Lower leg skin (tissue), 3 donors: ENCODE results near the gene DPEP1.

ENCODE experiments used
- CTCF ChIP-seq, 3 donors: fragments of 450-650 bp; IDR thresholded peaks; one replicate each; pipeline ENCODE4 v1.5.1; 2016; ENCODE audit warnings: antibody characterized with exemption in 3 of 3, mild to moderate bottlenecking in 3 of 3, moderate library complexity in 2 of 3
- POLR2A ChIP-seq, 2 donors: fragments of 450-650 bp; IDR thresholded peaks; one replicate each; pipeline ENCODE4 v1.6.1; 2016 to 2017; ENCODE audit warnings: antibody characterized with exemption in 2 of 2, mild to moderate bottlenecking in 1 of 2, moderate library complexity in 1 of 2

GRCh38 chr16:89621136-89621697 is 7.8 kb downstream of the DPEP1 start:
- no peak for TF ChIP-seq CTCF (IDR thresholded peaks at IDR 0.05)
- no peak for TF ChIP-seq POLR2A (IDR thresholded peaks at IDR 0.05)
